ENCODE measurements around the gene UBE2K. TPM values are rescaled to one million over a fixed set of nuclear protein-coding genes. Genes with fewer than 3 reads are reported as not detected.

Gene UBE2K
- total and polyA plus RNA-seq, 2 of the 13 experiments (the other 11 are each of a cell fraction or from before 2014, with no cell fraction given), result 36.2 to 81.0 TPM

GRCh38 chr4:39758176-39758575, 60.2 kb downstream of the UBE2K start:
- H3K9me3 ChIP-seq (ENCODE audit: low read length), result no peaks in the 10 kb centered on the region
- no peaks in the 10 kb centered on the region for H3K27me3 ChIP-seq (ENCODE audit: control insufficient read depth in 1 of 2, insufficient read depth in 2 of 2, low read length in 2 of 2)
- ATAC-seq (no peak), FAIRE-seq (no peak), DNase-seq (ENCODE audit: low spot score) (no peak)
- BruUV-seq (replicated peaks), result no TSS peak
- 98% methylated on average over 6 of the region's 6 CpGs for WGBS (ENCODE audit: low lambda C conversion rate)
- H3K4me3 ChIP-seq (replicated peaks in 1 of 3; ENCODE audit: insufficient read depth in 1 of 3, low read depth in 2 of 3, low read length in 3 of 3), result no peak overlapping the region
- H4K20me1 ChIP-seq (ENCODE audit: insufficient read depth, low read length), result no peaks in the 10 kb centered on the region
- H3K4me1 ChIP-seq (ENCODE audit: insufficient read depth, low read length), result no peaks in the 10 kb centered on the region
- ChIA-PET CTCF (ENCODE audit: low intra/inter-chr PET ratio, low total read pairs) (no interaction called here), POLR2A (no interaction called here)
- no peak overlapping the region for H3K9ac ChIP-seq (ENCODE audit: insufficient read depth, low read depth, low read length)
- in situ Hi-C loops (cut with HindIII; ENCODE audit: extremely low pct_ligation_motif_present, low pct_unique_long_range_greater_than_20kb), result no loop called here
- H2AFZ ChIP-seq (ENCODE audit: low read length), result no peak overlapping the region
- no peaks in the 10 kb centered on the region for H3K79me2 ChIP-seq (ENCODE audit: insufficient read depth, low read length)
- H3K27ac ChIP-seq (ENCODE audit: extremely low read length, insufficient read depth, low read length), result no peak overlapping the region
- no peak overlapping the region for H3K4me2 ChIP-seq (ENCODE audit: low read depth, low read length)
- TF ChIP-seq MAFF (IDR thresholded peaks at IDR 0.05; ENCODE audit: low read depth, low read length), result no peak
- no peak for TF ChIP-seq ARID3A (IDR thresholded peaks at IDR 0.05; ENCODE audit: low read depth, low read length)
- no peak for TF ChIP-seq CSRNP1 (CRISPR knock-in tag; IDR thresholded peaks at IDR 0.05)
- no peak for TF ChIP-seq ZNF572 (CRISPR knock-in tag; IDR thresholded peaks at IDR 0.05)
- no peak for TF ChIP-seq ZBTB4 (CRISPR knock-in tag; IDR thresholded peaks at IDR 0.05; ENCODE audit: borderline replicate concordance)
- no peak for TF ChIP-seq NAIF1 (CRISPR knock-in tag; IDR thresholded peaks at IDR 0.05; ENCODE audit: borderline replicate concordance)
- TF ChIP-seq PPARG (CRISPR knock-in tag; conservative IDR thresholded peaks at IDR 0.05), result no peak
- TF ChIP-seq FOXP4 (CRISPR knock-in tag; IDR thresholded peaks at IDR 0.05), result no peak
- no peak for TF ChIP-seq ZNF382 (CRISPR knock-in tag; IDR thresholded peaks at IDR 0.05; ENCODE audit: borderline replicate concordance)
- no peak for TF ChIP-seq RAD51 (IDR thresholded peaks at IDR 0.05; ENCODE audit: borderline replicate concordance)
- TF ChIP-seq, protein P1, sequence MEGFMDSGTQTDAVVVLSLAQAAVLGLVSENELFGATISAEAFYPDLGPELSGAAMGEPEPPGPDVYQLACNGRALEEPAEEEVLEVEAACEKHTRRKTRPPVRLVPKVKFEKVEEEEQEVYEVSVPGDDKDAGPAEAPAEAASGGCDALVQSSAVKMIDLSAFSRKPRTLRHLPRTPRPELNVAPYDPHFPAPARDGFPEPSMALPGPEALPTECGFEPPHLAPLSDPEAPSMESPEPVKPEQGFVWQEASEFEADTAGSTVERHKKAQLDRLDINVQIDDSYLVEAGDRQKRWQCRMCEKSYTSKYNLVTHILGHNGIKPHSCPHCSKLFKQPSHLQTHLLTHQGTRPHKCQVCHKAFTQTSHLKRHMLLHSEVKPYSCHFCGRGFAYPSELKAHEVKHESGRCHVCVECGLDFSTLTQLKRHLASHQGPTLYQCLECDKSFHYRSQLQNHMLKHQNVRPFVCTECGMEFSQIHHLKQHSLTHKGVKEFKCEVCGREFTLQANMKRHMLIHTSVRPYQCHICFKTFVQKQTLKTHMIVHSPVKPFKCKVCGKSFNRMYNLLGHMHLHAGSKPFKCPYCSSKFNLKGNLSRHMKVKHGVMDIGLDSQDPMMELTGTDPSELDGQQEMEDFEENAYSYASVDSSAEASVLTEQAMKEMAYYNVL (CRISPR knock-in tag; IDR thresholded peaks at IDR 0.05; ENCODE audit: borderline replicate concordance), result no peak
- peaks cover 4 to 46% of the 10 kb centered on the region in 2 experiments; a peak in 4 of 5 replicates for H3K36me3 ChIP-seq (replicated peaks in 1 of 2; ENCODE audit: control insufficient read depth in 1 of 2, insufficient read depth in 2 of 2, low read length in 2 of 2)
- intact Hi-C loops (cut with micrococcal nuclease; ENCODE audit: unreplicated experiment), result no loop called here

Data from HepG2 (cell line).